ENCODE data around the gene FLOT1.

The FLOT1 gene

DNA sequence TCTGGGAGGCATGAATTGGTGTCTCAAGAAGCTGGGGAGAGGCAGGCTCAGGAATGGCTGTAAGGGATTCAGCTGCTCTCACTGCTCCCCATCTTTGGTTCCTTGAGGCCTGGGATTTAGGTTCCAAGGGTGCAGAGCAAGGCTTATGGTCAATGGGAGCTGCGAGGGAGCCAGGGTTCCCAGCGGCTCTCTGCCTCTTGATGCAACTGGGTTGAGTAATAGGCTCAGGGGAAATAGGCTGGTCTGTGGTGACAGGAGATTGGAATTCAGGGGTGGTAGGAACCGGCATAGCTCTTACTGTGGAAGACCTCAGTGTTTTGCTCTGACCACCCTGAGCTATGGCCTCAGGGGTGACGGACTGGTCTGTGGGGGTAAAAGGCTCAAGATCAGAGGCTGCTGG is 38.7 kb downstream of the FLOT1 start:
- TF ChIP-seq, protein P1, sequence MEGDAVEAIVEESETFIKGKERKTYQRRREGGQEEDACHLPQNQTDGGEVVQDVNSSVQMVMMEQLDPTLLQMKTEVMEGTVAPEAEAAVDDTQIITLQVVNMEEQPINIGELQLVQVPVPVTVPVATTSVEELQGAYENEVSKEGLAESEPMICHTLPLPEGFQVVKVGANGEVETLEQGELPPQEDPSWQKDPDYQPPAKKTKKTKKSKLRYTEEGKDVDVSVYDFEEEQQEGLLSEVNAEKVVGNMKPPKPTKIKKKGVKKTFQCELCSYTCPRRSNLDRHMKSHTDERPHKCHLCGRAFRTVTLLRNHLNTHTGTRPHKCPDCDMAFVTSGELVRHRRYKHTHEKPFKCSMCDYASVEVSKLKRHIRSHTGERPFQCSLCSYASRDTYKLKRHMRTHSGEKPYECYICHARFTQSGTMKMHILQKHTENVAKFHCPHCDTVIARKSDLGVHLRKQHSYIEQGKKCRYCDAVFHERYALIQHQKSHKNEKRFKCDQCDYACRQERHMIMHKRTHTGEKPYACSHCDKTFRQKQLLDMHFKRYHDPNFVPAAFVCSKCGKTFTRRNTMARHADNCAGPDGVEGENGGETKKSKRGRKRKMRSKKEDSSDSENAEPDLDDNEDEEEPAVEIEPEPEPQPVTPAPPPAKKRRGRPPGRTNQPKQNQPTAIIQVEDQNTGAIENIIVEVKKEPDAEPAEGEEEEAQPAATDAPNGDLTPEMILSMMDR (IDR thresholded peaks at IDR 0.05), result no peak
- DNase-seq, result no peak
- Mint-ChIP-seq H3K36me3 (ENCODE audit: low read depth) (peaks cover 78% of the 10 kb centered on the region), H3K27me3 (ENCODE audit: low read depth, poor library complexity) (no peaks in the 10 kb centered on the region), H3K9me3 (no peaks in the 10 kb centered on the region), H3K27ac (no peak overlapping the region), H3K4me1 (peaks cover 5% of the 10 kb centered on the region), H3K4me3 (no peak overlapping the region)

DNA sequence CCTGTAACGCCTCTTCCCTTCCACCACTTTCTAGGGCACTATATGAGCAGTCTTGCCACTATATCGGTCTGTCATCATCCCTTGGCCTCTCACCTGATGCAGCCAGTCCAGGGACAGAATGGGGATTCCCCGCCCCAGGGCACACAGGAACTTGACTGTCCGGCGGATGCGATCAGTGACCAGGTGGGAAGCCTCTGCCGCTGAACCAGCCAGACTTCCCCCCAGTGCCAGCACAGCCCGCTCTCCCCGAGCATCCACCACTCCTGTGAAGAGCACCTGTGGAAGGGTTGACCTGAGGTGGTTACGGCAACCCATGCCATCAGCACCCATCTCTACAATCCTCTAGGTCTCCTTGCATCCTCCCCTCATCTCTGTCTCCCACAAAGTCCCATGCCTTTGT is 39.5 kb downstream of the FLOT1 start:
- Mint-ChIP-seq H3K27ac (no peak overlapping the region), H3K27me3 (ENCODE audit: low read depth, poor library complexity) (no peaks in the 10 kb centered on the region), H3K4me3 (no peak overlapping the region), H3K36me3 (ENCODE audit: low read depth) (peaks cover 72% of the 10 kb centered on the region), H3K9me3 (no peaks in the 10 kb centered on the region), H3K4me1 (peaks cover 3% of the 10 kb centered on the region)
- TF ChIP-seq, protein P1 (IDR thresholded peaks at IDR 0.05), result no peak
- DNase-seq, result no peak

DNA sequence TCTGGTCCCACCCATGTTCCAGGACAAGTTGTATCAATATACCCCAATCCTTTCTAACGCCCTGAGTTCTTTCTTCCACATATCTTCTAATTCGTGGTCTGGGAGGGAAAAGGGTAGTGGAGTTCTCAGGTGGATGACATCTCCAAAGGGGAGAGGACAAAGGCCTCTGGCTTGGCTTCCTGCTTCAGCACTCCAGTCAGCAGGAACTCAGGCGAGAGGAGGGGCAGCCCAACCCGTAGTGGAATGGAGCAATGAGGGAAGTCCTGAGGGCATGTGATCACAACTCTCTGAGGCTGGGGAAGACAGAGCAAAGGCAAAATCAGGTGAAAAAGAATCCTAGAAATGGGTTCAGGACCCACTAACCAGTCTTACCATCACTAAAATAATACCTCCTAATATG is 42.1 kb downstream of the FLOT1 start:
- no peak overlapping the region for H3K27ac Mint-ChIP-seq
- H3K36me3 Mint-ChIP-seq (ENCODE audit: low read depth), result peaks cover 56% of the 10 kb centered on the region
- no peaks in the 10 kb centered on the region for H3K27me3 Mint-ChIP-seq (ENCODE audit: low read depth, poor library complexity)
- no peaks in the 10 kb centered on the region for H3K9me3 Mint-ChIP-seq
- no peak overlapping the region for H3K4me3 Mint-ChIP-seq
- H3K4me1 Mint-ChIP-seq, result no peaks in the 10 kb centered on the region
- TF ChIP-seq, protein P1 (IDR thresholded peaks at IDR 0.05), result no peak
- DNase-seq, result no peak

DNA sequence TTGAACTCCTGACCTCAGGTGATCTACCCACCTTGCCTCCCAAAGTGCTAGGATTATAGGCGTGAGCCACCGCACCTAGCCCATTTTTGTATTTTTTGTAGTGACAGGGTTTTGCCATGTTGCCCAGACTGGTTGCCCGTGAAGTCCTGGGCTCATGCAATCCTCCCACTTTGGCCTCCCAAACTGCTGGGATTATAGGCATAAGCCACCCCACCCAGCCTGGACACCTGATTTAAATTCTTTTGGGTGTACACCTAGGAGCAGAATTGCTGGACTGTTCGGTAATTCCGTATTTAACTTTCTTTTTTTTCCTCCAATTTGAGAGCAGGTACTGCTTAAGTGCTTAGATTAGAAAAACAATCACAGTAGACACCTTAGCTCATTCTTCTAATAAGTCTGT is 46.1 kb downstream of the FLOT1 start:
- TF ChIP-seq, protein P1 (IDR thresholded peaks at IDR 0.05), result no peak
- no peaks in the 10 kb centered on the region for H3K27me3 Mint-ChIP-seq (ENCODE audit: low read depth, poor library complexity)
- no peaks in the 10 kb centered on the region for H3K9me3 Mint-ChIP-seq
- no peak overlapping the region for H3K27ac Mint-ChIP-seq
- H3K4me3 Mint-ChIP-seq, result no peak overlapping the region
- peaks cover 19% of the 10 kb centered on the region for H3K36me3 Mint-ChIP-seq (ENCODE audit: low read depth)
- peaks cover 10% of the 10 kb centered on the region for H3K4me1 Mint-ChIP-seq
- no peak for DNase-seq

DNA sequence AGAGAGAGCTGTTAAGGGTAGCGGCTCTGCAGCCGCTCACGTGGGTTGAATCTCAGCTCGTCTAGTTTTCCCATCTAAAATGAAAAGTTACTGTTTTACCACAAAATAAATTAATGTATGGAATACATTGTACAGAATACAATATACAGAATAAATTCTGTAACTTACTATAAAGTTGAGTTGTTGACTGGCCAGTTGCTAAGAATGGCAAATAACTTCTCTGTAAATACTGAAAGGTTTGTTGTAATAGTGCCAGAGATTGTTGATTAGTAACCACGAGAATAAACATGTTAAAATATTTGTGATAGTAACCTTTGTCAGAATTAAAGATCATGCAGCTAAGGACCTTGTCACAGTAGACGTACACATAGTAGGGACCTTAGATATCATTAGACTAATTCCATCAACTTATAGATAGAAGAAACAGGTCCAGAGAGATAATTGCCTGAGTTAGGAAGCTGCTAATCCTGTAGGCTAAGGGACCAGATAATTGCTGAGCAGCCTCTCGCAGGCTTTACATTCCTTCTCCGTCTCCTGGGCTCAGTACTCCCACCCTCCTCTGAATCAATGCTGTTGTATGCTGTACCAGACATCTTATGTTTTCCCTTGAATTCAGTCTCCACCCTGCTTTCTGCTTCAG is 51.2 kb downstream of the FLOT1 start:
- Mint-ChIP-seq H3K36me3 (ENCODE audit: low read depth) (peaks cover 7% of the 10 kb centered on the region), H3K4me1 (peaks cover 49% of the 10 kb centered on the region), H3K27ac (peak overlapping the region; percentile 49), H3K27me3 (ENCODE audit: low read depth, poor library complexity) (no peaks in the 10 kb centered on the region), H3K4me3 (peak overlapping the region; percentile 93), H3K9me3 (no peaks in the 10 kb centered on the region)
- TF ChIP-seq, protein P1 (IDR thresholded peaks at IDR 0.05), result no peak
- no peak for DNase-seq

Measured in nephron progenitor cell (in vitro differentiated cells).